Body of pancreas (tissue), 4 donors: Measurements from ENCODE around the gene KDM4C.
"Not testable (repeated sequence)": the region's sequence is repeated elsewhere in the genome, so short reads cannot be mapped to it uniquely, and the experiment has no call there.

ENCODE experiments used
- POLR2A ChIP-seq, 3 donors: fragments of 450-650 bp; IDR thresholded peaks; one replicate each; pipeline ENCODE4 v1.6.1; 2016; ENCODE audit warnings: antibody characterized with exemption in 3 of 3, mild to moderate bottlenecking in 2 of 3
- TF ChIP-seq, protein P1 (sequence below), 7 experiments: fragments of 450-650 bp in 4 of 7; fragments of 200-600 bp in 3 of 7; sonication (generic) in 3 of 7; IDR thresholded peaks; one replicate each; pipeline ENCODE4 v1.5.1; 2016 to 2019; ENCODE audit warnings: antibody characterized with exemption in 7 of 7

DNA sequence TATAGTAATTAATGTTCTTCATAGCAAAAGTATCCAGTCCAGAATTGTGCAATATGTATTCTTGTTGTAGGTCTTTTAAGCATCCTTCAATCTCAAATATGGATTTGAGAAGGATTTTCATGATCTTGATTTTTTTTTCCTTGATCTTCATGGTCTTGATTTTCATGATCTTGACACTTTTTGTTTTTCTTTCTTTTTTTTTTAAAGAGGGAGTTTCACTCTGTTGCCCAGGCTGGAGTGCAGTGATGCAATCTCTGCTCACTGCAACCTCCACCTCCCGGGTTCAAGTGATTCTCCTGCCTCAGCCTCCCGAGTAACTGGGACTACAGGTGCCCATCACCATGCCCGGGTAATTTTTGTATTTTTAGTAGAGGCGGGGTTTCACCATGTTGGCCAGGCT is 10.8 kb downstream of the KDM4C start:
- TF ChIP-seq, protein P1, sequence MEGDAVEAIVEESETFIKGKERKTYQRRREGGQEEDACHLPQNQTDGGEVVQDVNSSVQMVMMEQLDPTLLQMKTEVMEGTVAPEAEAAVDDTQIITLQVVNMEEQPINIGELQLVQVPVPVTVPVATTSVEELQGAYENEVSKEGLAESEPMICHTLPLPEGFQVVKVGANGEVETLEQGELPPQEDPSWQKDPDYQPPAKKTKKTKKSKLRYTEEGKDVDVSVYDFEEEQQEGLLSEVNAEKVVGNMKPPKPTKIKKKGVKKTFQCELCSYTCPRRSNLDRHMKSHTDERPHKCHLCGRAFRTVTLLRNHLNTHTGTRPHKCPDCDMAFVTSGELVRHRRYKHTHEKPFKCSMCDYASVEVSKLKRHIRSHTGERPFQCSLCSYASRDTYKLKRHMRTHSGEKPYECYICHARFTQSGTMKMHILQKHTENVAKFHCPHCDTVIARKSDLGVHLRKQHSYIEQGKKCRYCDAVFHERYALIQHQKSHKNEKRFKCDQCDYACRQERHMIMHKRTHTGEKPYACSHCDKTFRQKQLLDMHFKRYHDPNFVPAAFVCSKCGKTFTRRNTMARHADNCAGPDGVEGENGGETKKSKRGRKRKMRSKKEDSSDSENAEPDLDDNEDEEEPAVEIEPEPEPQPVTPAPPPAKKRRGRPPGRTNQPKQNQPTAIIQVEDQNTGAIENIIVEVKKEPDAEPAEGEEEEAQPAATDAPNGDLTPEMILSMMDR (IDR thresholded peaks at IDR 0.05): not testable (repeated sequence)
- not testable (repeated sequence) for TF ChIP-seq POLR2A (IDR thresholded peaks at IDR 0.05)
